A549 (cell line): ENCODE data around the gene CHAD.

Source experiments
- BHLHE40 ChIP-seq: IDR thresholded peaks from 2 replicates; pipeline ENCODE4 v1.6.1; 2012; ENCODE audit warnings: low read depth, low read length, inconsistent platforms
- CTCF ChIP-seq: fragments of >200 bp; sonication (Bioruptor Twin); formaldehyde crosslinking; IDR thresholded peaks from 3 replicates; pipeline ENCODE4 v1.5.1; 2016
- POLR2A ChIP-seq: IDR thresholded peaks from 2 replicates; pipeline ENCODE4 v1.6.1; 2012; ENCODE audit warnings: mild to moderate bottlenecking, low read length
- REST ChIP-seq: fragments of 200-600 bp; sonication (generic); IDR thresholded peaks from 2 replicates; pipeline ENCODE4 v1.6.1; 2016; ENCODE audit warnings: antibody characterized with exemption, mild to moderate bottlenecking, moderate library complexity

- TF ChIP-seq REST: no peak
- no peak for TF ChIP-seq CTCF
- TF ChIP-seq BHLHE40: no peak
- TF ChIP-seq POLR2A: no peak
Measured at GRCh38 chr17:50420419-50421112, 48.1 kb downstream of the CHAD start.
